Measurements from ENCODE around the gene KRT71.

The KRT71 gene

DNA sequence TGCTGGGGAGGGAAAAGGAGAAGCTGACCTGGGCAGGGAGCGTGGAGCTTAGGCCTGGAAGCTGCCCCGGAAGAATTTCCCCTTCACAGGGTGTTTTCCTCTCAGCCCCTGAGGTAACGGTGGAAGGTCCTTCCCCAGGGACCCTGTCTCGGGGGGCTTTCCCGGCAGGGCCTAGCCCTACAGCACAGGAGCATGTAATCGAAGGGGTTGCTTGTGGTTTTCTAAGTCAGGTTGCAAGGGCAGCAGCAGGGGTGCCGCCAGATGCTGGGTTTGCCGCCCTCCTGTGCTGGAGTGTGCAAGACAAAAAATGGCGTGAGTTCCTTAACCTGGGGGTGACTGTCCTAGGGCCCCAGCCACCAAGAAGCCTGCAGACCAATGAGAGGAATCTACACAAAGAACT, 22.3 kb upstream of the KRT71 start:
- no peak for DNase-seq

DNA sequence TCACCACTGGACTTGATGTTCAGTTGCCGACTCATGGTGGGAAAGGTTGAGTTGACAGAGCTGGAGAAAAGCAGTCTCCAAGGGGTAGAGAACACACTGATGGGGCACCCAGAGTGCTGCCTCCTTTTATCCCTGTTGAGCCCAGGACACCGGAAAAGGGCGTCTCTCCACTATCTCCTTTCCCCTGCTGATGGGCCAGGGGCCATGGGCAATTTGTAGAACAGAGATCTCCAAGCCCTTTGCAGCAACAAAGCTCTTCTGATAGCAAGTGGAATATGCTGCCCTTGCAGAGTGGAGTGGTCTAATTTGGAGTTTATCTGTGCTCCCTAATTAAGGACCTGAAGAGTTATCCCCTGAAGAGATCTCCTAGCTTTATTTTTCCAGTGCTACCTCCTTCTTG, 20.8 kb upstream of the KRT71 start, which contains the start of gene KRT74:
TSS of gene KRT74 (minus strand) at position 101 of the 400 bp plus-strand sequence. CDS start at position 35, 66 bp downstream.
- no peak for DNase-seq

DNA sequence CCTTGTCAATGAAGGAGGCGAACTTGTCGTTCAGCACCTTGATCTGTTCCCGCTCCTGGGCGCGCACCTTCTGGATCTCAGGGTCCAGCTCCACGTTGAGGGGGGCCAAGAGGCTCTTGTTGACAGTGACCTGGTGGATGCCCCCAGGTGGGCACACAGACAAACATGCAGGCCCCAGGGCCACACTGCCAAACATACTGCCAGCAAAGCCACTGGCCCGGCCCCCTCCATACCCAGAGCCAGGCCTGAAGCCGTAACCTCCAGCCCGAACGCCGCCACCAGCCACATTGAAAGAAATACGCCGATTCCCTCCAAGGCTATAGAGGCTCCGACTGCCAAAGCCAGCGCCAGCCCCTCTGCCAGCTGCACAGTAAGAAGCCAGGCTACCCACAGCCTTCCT, 20.4 kb upstream of the KRT71 start:
- DNase-seq: no peak

DNA sequence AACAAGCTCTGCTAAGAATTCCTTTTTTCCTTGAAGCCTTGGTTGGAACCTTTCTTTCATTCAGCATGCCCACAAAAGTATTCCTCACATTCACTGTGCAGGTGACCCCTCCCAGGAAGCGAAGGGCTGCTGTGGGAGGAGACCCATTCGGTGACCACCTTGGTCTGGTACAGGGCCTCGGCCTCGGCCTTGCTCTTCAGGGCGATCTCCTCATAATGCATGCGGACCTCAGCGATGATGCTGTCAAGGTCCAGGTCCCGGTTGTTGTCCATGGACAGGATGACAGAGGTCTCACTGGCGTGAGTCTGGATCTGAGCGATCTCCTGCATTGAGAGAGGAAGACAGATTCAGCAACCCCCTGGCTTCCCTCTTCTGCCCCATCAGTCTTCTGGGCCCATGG, 17.6 kb upstream of the KRT71 start:
- no peak for DNase-seq

DNA sequence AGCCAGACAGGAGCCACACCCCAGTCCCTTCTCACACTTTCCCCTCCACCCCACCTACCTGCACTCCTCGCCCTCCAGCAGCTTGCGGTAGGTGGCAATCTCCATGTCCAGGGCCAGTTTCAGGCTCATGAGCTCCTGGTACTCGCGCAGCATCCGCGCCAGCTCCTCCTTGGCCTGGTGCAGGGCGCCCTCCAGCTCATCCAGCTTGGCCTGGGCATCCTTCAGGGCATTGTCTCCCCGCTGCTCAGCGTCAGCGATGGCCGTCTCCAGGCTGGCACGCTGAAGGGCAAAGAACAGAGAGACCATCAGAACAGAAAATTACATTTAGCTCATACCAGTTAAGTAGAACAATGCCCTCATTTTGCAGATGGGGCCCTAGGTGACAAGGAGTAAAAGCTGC, 15.2 kb upstream of the KRT71 start:
- no peak for DNase-seq

DNA sequence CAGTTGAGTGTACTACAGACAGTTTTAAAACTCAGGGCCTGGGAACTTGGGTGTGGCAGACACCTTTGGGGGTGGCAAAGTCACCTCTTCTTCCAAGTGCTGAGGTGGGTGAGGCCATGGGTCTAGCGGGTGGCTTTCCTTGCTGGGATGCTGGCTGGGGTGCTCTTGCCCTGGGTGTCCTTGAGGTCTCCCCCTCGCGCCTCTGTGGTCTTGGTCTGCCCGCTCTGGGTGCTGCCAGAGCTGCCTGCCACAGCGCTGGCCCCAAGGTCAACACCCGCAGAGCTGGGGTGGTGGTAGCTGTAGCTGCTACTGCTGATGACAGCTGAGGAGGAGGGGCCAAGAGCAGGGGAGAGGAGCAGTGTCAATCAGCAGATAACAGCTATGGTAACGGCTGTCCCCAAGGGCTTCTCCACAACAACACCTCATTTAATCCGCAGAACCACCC, 13.9 kb upstream of the KRT71 start:
- DNase-seq: no peak

DNA sequence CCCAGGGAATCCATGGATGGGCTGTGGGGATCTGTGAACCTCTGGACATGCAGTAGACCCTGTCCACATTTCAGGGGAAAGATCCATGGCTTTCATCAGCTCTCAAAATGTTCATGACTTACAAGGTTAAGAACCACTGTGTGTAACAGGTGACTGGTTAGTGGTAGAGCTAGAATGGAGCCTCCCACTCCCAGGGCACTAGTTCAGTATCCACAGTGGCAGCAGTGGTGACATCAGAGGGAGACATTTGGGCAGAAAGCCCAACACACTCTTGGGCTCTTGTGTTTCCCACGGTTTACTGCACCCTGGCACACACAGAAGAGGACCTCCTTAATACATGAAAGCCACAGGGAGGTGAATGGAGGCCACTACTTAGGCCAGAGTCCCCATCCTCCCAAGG, 11.6 kb upstream of the KRT71 start:
- DNase-seq: no peak

DNA sequence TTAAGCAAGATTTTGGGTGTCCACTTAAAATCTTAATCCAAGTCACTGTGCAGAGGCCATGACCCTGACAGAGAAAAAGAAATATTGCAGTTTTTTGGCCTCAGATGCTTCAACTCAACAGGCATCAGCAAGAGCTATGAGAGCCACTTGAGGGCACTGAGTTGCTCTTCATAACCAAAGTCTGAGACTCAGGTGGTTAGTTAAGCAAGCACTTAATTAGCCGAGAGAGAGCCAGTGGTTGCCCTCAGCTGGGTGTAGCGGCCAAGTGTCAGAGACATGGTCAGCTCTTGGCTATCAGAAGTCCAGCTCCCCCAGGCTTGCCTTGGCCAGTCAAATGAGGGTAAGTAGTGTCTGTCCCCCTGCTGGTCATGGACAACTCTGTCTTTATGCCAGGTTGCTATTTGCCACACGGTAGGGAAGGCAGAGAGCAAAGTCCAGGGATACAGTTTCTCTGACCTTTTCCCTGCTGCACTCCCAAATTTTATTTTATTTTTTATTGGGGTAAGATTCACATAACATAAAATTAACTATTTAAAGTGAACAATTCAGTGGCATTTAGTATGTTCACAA, 9.0 kb upstream of the KRT71 start:
- DNase-seq: peak in 1 of 2 experiments; percentile 21

DNA sequence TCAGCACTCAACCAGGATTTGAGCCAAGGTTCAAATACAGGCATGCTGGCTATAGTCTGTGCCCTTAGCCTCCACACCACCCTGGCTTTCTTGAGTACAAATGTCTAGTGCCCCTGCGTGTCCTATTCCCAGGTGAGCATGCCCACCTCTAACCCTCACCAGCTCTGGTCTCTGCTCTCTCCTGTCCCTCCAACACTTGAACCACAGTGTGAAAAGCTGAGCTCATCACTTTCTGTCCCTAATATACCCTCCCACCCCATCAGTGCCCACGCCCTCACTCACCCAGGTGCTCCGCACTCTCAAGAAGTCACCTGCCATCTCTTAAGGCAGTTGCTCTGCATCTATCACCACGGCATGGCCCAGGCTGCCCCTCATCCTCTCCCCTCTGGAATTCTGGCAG, 7.0 kb upstream of the KRT71 start:
- no peak for DNase-seq

DNA sequence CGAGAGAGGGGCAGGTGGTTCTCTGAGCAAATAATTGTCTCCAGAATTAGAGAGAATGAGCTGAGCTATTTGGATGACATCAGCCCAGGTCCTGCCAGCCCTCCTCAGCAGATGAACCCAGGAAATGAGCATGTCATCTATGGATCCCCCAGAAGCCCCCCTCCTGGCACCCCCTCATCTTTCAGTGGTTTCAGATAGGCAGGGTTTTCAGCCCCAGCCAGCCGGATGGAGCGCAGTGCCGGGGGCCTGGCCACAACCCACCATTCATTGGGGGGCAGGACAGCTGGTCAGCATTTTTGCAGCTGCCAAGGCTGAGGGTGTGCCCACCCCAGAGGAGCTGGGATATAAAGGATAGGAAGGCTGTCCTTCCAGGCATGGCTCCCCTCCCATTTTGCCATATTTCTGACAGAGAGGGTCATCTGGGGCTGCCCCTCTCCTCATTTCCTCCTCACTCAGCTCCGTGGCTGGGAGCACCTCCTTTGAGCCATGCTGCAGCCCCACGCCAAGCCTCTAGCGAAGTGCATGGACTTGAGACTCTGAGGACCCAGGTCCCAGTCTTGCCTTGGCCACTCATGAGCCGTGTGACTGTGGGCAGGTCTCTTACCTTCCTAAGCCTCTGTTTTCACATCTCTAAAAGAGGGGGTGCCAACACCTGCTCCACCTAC, 6.0 kb upstream of the KRT71 start:
- no peak for DNase-seq

DNA sequence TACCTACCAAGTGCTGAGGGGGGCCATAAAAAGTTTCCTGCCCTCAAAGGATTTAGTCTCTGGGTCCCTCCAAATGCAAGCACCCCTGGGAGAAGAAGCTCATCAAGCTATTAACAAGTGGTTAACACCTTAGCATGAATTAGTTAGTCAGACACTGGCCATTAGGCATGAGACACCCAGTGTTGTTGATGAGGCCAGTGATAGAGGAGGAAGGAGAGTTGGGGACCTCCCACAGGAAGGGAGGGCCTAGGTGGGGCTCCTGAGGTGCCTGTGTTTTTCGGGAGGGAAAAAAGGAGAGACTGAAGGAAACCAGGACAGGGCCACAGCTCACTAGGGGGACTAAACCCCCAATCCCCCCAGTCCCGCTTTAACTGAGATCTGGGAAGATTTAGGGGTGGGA, 4.5 kb upstream of the KRT71 start:
- no peak for DNase-seq

DNA sequence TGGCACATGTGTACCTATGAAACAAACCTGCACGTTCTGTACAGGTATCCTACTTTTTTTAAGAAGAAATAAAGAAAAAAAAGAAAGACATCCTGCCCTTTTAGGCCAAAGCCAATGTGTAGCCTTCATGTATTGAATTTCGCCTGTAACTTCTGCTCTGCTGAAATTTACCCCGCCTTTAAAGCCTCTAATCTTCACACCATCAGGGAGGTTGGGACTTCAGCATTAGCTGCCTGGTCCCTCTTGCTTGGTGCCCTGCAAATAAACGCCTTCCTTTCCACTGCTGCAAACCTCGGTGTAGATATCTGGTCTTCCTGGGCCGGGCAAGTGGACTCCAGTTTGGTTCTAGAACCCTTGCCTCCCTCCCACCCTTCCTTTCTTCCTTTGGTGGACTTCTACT, 2.6 kb upstream of the KRT71 start:
- DNase-seq: no peak

DNA sequence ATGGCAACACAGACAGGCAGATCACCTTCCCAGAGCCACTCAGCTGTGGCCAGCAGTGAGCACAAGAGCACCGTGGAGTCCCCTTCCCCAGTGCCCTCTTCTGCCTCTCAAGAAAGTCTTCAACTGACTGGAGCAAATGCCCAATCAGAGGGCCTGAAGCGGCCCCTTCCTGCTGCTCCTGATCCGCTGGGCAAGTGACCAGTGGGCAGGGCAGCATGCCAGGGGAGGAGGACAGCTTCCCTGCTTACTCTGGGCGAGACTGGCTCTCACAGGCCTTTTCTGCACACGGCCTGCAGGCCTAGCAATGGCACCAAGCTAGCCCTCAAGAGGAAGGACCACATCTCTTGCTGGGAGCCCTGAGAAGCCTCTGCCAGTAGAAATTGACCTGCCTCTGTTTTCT, 890 bp downstream of the KRT71 start:
- DNase-seq: no peak

DNA sequence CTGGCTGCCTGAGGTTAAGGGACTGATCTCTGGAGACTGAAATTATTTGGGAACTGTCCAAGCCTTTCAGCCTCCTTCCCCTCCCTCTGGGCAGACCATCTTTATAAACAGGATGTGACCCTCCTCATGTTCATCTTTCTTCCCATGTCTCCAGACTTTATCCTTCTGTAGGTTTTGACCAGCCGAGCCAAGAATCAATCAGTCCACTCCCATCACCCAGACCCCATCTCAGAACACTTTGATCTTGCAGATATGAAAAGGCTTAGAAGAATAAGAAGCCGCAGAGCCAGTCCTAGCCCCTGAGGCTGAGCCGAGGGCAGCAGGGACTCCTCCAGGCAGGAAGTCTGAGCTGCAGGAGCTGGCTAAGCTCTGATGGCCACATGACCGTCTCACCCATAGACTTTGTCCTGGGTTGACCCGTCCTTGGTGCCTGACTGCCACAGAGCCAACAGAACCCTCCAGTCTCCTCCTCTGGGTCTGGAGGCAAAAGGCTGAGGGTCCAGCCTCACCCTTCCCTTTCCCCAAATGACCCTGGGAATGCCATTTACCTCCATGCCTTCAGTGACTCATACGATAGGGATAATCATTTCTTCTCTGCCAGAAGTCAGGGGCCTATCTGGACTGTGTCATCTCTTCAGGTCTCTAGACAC, 1.6 kb downstream of the KRT71 start:
- no peak for DNase-seq

DNA sequence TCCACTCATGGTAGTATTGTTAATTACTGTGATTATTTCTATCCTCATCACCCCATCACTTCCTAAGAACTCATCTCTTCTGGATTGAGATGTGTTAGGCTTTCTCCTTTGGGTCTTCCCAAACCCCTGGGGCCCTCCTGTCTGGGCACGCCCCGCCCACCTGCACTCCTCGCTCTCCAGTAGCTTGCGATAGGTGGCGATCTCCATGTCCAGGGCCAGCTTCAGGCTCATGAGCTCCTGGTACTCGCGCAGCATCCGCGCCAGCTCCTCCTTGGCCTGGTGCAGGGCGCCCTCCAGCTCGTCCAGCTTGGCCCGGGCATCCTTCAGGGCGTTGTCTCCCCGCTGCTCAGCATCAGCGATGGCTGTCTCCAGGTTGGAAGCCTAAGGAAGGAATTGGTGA, 6.8 kb downstream of the KRT71 start:
- DNase-seq: no peak

DNA sequence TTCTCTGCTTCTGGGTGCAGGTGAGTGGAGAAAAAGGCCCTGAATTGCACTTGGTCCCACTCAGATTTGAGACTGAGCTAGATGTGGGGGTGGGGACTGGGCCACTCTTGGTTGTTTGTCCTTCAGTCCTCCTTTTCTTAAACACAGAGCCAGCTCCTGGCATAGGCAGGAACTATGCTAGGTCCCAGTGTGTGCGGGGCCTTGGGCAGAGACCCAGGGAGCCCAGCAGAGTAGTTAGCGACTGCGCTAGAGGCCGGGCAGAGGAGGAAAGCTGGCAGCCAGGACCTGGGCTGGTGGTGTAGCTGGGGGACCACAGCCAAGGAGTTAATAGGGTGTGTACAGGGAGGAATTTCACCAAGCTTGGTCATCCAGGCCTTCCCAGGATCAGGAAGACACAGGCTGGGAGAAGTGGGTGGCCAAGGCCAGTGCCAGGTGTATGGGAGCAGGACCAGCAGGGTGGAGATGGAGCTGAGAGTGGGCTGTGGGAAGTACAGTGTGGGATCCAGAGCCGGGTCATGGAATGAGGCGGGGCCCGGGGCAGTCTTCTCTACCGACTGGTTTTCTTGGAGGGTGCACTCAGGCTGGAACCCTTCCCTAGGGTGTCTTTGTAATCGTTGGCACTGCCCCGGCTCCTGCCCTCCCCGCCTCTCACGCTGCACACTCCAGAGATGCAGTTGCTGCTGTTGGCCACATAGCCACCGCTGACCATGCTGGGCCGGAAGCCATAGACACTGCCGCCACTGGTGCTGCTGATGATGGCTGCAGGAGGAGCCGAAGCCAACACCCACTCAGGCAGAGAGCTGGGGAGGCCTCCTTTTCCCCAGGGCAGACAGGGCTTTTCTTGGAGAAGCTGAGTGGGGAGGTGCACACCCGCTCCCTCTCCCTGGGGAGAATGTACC, 8.7 kb downstream of the KRT71 start:
- no peak for DNase-seq

DNA sequence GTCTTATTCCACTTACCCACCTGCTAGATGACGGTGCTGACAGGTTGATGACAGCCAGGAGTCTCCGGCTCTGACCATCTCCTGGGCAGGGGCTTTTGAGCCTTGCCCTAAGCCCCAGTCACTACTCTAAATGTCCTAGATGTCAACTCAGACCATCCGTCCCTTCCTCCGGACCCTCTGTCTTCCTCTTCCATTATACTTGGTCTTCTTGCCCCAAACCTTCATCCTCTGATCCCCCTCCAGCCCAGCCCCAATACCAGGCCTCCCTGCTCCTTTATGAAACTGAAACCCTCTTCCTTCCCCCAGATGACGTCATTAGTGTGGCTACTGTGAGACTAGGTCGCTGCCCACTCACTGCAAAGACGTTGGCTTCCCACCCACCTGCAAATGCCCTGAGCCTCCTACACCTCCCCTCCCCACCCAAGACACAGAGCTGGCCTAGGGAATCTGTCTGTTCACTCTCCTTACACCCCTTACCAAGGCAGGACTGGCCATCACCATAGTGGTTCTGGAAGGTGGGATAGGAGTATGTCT, 10.1 kb downstream of the KRT71 start:
- no peak for DNase-seq

DNA sequence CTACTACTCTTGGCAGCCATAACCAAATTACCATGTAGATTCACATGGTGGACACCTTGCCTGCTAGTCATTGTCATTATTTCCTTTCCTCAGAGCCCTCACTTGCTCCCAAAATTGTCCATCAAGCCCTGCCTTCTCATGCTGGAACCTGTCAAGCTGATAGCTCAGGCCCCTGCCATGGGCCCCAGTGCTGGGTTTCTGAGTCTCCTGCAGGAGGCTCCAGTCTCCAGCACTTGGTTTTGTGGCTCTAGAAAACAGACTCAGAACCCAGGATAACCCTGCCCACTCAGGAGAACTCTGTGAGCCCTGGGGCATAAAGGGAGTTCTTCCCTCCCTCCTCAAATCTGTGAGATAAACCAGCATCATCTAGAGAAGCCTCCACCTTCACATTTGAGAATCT, 10.8 kb downstream of the KRT71 start:
- DNase-seq: no peak

DNA sequence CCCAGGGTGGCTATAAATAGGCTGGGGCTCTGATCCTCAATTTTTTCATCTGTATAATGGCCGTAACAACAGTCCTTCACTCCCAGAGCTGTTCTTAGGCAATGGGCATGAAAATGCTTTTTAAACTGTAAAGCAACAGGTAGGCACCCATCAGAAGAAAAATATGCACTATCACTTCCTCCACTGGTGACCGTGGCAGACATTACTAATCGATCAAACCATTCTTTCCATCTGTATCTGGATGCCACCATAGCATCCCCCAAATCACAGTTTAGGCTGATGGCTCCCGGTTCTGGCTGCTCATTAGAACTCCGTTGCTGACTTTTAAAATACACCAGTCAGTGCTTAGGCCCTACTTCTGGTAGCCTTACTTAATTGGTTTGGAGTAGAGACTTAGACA, 11.2 kb downstream of the KRT71 start:
- no peak for DNase-seq

DNA sequence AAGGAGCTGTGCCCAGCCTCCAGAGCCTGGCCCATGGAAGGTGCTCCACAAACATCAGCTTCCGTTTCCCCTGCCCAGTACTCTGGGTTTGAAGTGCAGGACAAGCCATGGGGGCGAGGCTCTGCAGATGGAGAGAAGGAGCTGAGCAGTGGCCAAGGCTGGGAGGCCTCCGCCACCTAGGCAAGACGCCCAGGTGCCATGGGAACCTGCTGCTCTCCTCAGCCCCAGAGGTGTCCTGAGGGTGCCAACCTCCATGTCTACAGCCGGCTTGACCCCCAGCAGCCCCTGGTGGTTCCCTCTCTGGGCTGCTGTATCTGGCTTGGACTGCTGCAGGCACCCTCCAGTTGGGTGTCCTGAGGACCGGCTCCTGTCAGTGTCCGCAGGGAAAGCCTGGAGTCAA, 12.4 kb downstream of the KRT71 start:
- no peak for DNase-seq

DNA sequence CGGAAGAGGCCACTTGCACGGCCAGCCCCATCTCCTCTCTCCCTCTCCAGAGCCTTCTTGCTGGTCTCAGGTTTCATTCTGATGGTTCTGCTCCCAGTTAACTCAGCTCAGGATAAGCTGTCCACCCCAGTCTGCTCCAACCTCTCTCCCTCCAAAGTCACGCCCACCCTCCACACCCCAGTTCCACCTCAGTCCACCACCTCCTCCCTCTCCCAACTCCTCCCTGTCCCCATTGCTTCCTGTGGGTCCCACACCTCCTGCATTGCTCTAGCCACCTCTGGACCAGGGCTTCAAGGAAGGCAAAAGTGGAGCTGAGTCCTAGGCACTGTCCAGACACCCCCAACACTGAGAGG, 13.1 kb downstream of the KRT71 start:
- DNase-seq: no peak

DNA sequence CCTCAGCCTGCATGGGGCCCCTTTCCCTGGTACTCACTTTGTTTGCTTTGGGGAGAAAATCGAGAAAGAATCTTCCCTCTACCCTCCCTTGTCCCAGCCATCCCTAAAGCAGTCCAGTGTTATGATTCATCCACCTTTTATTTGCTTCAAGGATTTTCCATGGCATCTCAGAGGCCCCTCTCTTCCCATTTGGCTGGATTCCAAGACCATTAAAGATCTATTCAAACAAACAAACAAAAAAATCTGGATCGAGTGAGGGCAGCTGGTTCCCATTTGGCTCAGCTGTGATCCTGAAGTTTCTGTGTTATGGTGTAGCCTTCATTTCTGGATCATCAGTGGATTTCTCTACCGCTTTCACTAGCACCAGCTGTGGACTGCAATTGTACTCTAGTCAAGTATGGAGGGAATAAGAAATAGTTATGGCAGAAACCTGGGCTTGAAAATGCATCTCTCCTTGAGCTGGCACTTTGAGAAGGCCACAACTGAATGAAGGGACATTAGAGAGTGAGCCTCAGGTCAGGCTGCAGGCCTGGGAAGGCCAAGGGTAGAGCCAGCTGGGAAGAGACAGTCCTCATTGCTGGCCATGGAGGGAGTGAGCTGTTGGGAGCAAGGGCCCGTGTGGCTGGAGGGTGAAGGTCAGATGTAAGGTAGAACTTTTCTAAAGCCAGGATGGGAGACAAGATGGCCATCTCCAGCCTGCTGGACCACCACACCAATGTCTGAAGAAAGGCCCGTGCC, 13.7 kb downstream of the KRT71 start:
- no peak for DNase-seq

DNA sequence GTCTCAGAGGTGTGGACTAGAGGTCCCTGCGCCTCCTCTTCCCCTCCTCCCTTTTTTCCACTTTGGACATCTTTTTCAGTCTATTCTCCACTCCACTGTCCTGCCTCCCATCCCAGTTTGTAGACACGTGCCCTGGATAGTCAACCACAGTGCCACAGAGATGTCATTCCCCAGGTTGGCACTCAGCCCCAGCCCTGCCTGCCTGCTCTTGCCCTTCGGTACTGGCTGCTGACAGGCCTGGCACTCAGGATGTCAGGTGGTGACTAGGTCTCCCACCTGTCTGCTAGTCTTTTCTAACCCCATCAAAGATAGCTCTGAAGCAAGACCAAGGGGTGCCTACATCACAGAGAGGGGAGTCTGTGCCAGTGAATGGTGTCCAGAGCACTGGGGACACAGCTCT, 15.8 kb downstream of the KRT71 start:
- no peak for DNase-seq
